Glutamatergic neuron (in vitro differentiated cells): Measurements from ENCODE around the gene SLC9A3. TPM values are rescaled to one million over a fixed set of nuclear protein-coding genes. Genes with fewer than 3 reads are reported as not detected.
A peak's percentile ranks its signal among the peaks of the same experiment; 100 is the strongest.

Experiments
- DNase-seq: peaks from one replicate; pipeline ENCODE4 v3.0.0; 2022
- H3K27ac Mint-ChIP-seq: one replicate; pipeline ENCODE4 v1.8.0; 2020; ENCODE audit warnings: mild to moderate bottlenecking, mixed read lengths, inconsistent platforms; ENCODE audit not compliant: unreplicated experiment
- H3K27me3 Mint-ChIP-seq: one replicate; pipeline ENCODE4 v1.8.0; 2020; ENCODE audit warnings: mild to moderate bottlenecking, moderate library complexity, mixed read lengths, inconsistent platforms; ENCODE audit not compliant: unreplicated experiment
- H3K36me3 Mint-ChIP-seq: one replicate; pipeline ENCODE4 v1.8.0; 2020; ENCODE audit warnings: mild to moderate bottlenecking, mixed read lengths, inconsistent platforms; ENCODE audit not compliant: unreplicated experiment
- H3K4me1 Mint-ChIP-seq: one replicate; pipeline ENCODE4 v1.8.0; 2020; ENCODE audit warnings: mild to moderate bottlenecking, low read depth, mixed read lengths, inconsistent platforms; ENCODE audit not compliant: unreplicated experiment
- H3K4me3 Mint-ChIP-seq: one replicate; pipeline ENCODE4 v1.8.0; 2020; ENCODE audit warnings: mild to moderate bottlenecking, mixed read lengths, inconsistent platforms; ENCODE audit not compliant: unreplicated experiment
- H3K9me3 Mint-ChIP-seq: one replicate; pipeline ENCODE4 v1.8.0; 2020; ENCODE audit warnings: mild to moderate bottlenecking, moderate library complexity, mixed read lengths, inconsistent platforms; ENCODE audit not compliant: unreplicated experiment
- CTCF ChIP-seq: fragments of 200-600 bp; sonication (generic); IDR thresholded peaks from one replicate; pipeline ENCODE4 v1.5.0; 2021; ENCODE audit not compliant: partially characterized antibody, unreplicated experiment
- total RNA-seq: library from RNA; stranded (reverse); fragmentation: NEBNext Ultra II Directional; extraction: Animal tissue kit (Norgen Biotek cat#: 25700); gene quantifications from one replicate; pipeline ENCODE4 v1.2.1, GENCODE V29; 2021; ENCODE audit not compliant: unreplicated experiment

Gene SLC9A3
- total RNA-seq, 1 donor from 2014 or later = 1.1 TPM

- no peak overlapping the region for H3K27ac Mint-ChIP-seq
Measured at GRCh38 chr5:549229-549628, 25.0 kb upstream of the SLC9A3 start.

GRCh38 chr5:548256-548655, 24.0 kb upstream of the SLC9A3 start:
- Mint-ChIP-seq H3K4me1 (no peaks in the 10 kb centered on the region), H3K27me3 (peaks cover 6% of the 10 kb centered on the region), H3K36me3 (no peaks in the 10 kb centered on the region), H3K4me3 (no peak overlapping the region), H3K9me3 (peaks cover 6% of the 10 kb centered on the region), H3K27ac (no peak overlapping the region)
- DNase-seq = peak; percentile 11
- TF ChIP-seq CTCF = no peak

More at GRCh38 chr5:549229-549628, 25.0 kb upstream of the SLC9A3 start:
- no peak overlapping the region for H3K4me3 Mint-ChIP-seq
- peaks cover 6% of the 10 kb centered on the region for H3K27me3 Mint-ChIP-seq
- no peaks in the 10 kb centered on the region for H3K4me1 Mint-ChIP-seq
- DNase-seq = no peak
- no peak for TF ChIP-seq CTCF
- no peaks in the 10 kb centered on the region for H3K36me3 Mint-ChIP-seq
- peaks cover 4% of the 10 kb centered on the region for H3K9me3 Mint-ChIP-seq

GRCh38 chr5:547086-547924, 23.1 kb upstream of the SLC9A3 start:
- peak; percentile 3 for DNase-seq
- Mint-ChIP-seq H3K4me1 (no peaks in the 10 kb centered on the region), H3K27me3 (peaks cover 6% of the 10 kb centered on the region), H3K9me3 (peaks cover 6% of the 10 kb centered on the region), H3K4me3 (no peak overlapping the region), H3K27ac (no peak overlapping the region), H3K36me3 (no peaks in the 10 kb centered on the region)
- TF ChIP-seq CTCF = no peak

- Mint-ChIP-seq H3K27ac (no peak overlapping the region), H3K4me3 (no peak overlapping the region), H3K27me3 (peaks cover 6% of the 10 kb centered on the region), H3K4me1 (no peaks in the 10 kb centered on the region), H3K36me3 (no peaks in the 10 kb centered on the region), H3K9me3 (peaks cover 8% of the 10 kb centered on the region)
- DNase-seq = no peak
- no peak for TF ChIP-seq CTCF
Measured at GRCh38 chr5:546376-546908, 22.2 kb upstream of the SLC9A3 start.
